GM13976 (cell line): ENCODE results near the gene FXYD6.
"Not testable (repeated sequence)": the region's sequence is repeated elsewhere in the genome, so short reads cannot be mapped to it uniquely, and the experiment has no call there.

ENCODE experiments used
- DNase-seq: peaks from one replicate; pipeline ENCODE4 v3.0.0; 2012; ENCODE audit warnings: low spot score
- in situ Hi-C: fragments of 300-500 bp; cut with MboI; formaldehyde crosslinking; loops from one replicate; pipeline ENCODE4 v1.12.0; 2022; ENCODE audit warnings: low sequenced_read_pairs, mixed read lengths, inconsistent platforms; ENCODE audit not compliant: unreplicated experiment
- TF ChIP-seq, protein P1 (sequence below): IDR thresholded peaks from 2 replicates; pipeline ENCODE4 v1.5.1; 2012; ENCODE audit warnings: borderline replicate concordance, mild to moderate bottlenecking; ENCODE audit not compliant: insufficient read depth; ENCODE audit errors: extremely low read depth, missing control alignments, control extremely low read depth

Gene FXYD6, protein sequence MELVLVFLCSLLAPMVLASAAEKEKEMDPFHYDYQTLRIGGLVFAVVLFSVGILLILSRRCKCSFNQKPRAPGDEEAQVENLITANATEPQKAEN

GRCh38 chr11:117876341-117877119 lies at the start of gene FXYD6:
TSS of gene FXYD6 (minus strand) at chr11:117876658. CDS start at chr11:117842776, 33,882 bp downstream.
- in situ Hi-C loops, result no loop called here
- TF ChIP-seq, protein P1, sequence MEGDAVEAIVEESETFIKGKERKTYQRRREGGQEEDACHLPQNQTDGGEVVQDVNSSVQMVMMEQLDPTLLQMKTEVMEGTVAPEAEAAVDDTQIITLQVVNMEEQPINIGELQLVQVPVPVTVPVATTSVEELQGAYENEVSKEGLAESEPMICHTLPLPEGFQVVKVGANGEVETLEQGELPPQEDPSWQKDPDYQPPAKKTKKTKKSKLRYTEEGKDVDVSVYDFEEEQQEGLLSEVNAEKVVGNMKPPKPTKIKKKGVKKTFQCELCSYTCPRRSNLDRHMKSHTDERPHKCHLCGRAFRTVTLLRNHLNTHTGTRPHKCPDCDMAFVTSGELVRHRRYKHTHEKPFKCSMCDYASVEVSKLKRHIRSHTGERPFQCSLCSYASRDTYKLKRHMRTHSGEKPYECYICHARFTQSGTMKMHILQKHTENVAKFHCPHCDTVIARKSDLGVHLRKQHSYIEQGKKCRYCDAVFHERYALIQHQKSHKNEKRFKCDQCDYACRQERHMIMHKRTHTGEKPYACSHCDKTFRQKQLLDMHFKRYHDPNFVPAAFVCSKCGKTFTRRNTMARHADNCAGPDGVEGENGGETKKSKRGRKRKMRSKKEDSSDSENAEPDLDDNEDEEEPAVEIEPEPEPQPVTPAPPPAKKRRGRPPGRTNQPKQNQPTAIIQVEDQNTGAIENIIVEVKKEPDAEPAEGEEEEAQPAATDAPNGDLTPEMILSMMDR, result no peak
- DNase-seq, result no peak

GRCh38 chr11:117926166-117926565 lies 49.7 kb upstream of the FXYD6 start:
- DNase-seq, in situ Hi-C loops: not testable (repeated sequence)

GRCh38 chr11:117925198-117925925 lies 48.9 kb upstream of the FXYD6 start:
- TF ChIP-seq, protein P1, result no peak
- DNase-seq, result no peak
- in situ Hi-C loops, result no loop called here

DNA sequence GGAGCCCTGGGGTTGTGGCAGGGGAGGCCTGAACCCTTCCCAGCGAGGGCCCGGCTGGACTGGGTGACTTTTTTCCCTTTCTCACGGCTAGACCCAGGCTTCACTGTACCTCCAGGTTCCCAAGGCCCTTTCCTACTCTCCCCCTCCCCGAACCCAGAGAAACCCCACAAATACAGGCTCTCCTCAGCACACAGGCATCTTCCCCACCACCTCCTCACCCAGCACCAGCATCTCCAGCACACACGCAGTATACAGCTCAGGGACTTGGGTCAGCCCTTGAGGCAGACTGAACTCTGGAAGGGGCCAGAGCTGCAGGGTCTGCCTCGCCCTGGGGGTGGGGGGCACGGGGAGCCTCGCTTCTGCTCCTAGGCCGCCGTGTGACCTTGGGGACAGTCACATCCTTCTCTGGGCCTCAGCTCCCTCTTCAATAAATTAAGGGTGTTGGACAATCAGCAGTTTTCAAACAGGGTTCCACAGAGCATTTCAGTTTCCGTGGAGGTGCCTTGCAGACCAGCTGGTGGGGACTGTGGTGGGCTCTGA lies 48.2 kb upstream of the FXYD6 start:
- in situ Hi-C loops, result no loop called here
- TF ChIP-seq, protein P1, result no peak
- DNase-seq, result no peak

GRCh38 chr11:117923773-117924172 lies 47.3 kb upstream of the FXYD6 start:
- in situ Hi-C loops, result no loop called here
- TF ChIP-seq, protein P1, result no peak
- no peak for DNase-seq

DNA sequence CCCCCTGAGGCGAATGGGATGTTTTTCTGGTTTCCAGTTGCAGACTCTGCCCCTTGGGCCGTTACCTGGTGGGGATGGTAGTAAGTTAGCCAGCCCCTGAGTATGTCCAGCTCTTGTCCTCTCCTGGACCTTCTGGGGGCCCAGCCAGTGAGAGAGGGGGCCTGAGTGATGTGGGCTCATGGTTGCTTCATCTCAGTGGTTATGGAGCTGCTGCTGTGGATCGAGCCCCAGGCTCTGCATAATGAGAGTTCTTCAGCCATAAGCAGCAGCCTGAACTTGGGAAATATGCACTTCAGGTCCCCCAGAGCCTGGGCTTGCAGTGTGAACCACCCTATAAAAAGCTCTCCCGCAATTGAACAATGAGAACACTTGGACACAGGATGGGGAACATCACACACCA lies 46.8 kb upstream of the FXYD6 start:
- in situ Hi-C loops, result no loop called here
- DNase-seq, result no peak
- TF ChIP-seq, protein P1, result no peak
